ENCODE measurements around the gene DPF3. TPM values are rescaled to one million over a fixed set of nuclear protein-coding genes. Genes with fewer than 3 reads are reported as not detected.

DPF3 gene
- total RNA-seq, 4 donors from 2014 or later: 16.7 to 27.8 (median 20.3) TPM

- in situ Hi-C loops (cut with MboI; ENCODE audit: low sequenced_read_pairs in 4 of 4): no loop called here
- Histone ChIP-seq H3K27ac (no peak overlapping the region), H3K4me3 (no peak overlapping the region), H3K4me1 (peaks cover 0 to 4% of the 10 kb centered on the region in 2 donors), H3K9me3 (no peaks in the 10 kb centered on the region), H3K27me3 (no peaks in the 10 kb centered on the region), H3K36me3 (no peaks in the 10 kb centered on the region)
- intact Hi-C loops (cut with DNase I; ENCODE audit: low total_unique reads): no loop called here
- DNase-seq (no peak), ATAC-seq (no peak)
- TF ChIP-seq POLR2A (IDR thresholded peaks at IDR 0.05) (no peak), CTCF (IDR thresholded peaks at IDR 0.05 in 4 of 5, conservative IDR thresholded peaks at IDR 0.05 in 1 of 5) (no peak)
These were observed 298.6 kb downstream of the DPF3 start for GRCh38 chr14:72595152-72595862.

GRCh38 chr14:72594099-72594901 lies 299.6 kb downstream of the DPF3 start:
- ATAC-seq: no peak
- H3K9me3 ChIP-seq: no peaks in the 10 kb centered on the region
- intact Hi-C loops (cut with DNase I; ENCODE audit: low total_unique reads): no loop called here
- no peak for DNase-seq
- H3K27me3 ChIP-seq: no peaks in the 10 kb centered on the region
- H3K4me1 ChIP-seq: peaks cover 0 to 4% of the 10 kb centered on the region in 2 donors
- H3K4me3 ChIP-seq: no peak overlapping the region
- H3K36me3 ChIP-seq: no peaks in the 10 kb centered on the region
- H3K27ac ChIP-seq: no peak overlapping the region
- in situ Hi-C loops (cut with MboI; ENCODE audit: low sequenced_read_pairs in 4 of 4): no loop called here
- TF ChIP-seq CTCF (IDR thresholded peaks at IDR 0.05 in 4 of 5, conservative IDR thresholded peaks at IDR 0.05 in 1 of 5): no peak
- no peak for TF ChIP-seq POLR2A (IDR thresholded peaks at IDR 0.05)

GRCh38 chr14:72591391-72591790 lies 302.5 kb downstream of the DPF3 start:
- TF ChIP-seq POLR2A (IDR thresholded peaks at IDR 0.05) (no peak), CTCF (IDR thresholded peaks at IDR 0.05 in 4 of 5, conservative IDR thresholded peaks at IDR 0.05 in 1 of 5) (no peak)
- ATAC-seq: no peak
- no peak for DNase-seq
- in situ Hi-C loops (cut with MboI; ENCODE audit: low sequenced_read_pairs in 4 of 4) (no loop called here), intact Hi-C loops (cut with DNase I; ENCODE audit: low total_unique reads) (no loop called here)
- H3K4me1 ChIP-seq: peaks cover 0 to 4% of the 10 kb centered on the region in 2 donors
- H3K27ac ChIP-seq: no peak overlapping the region
- no peaks in the 10 kb centered on the region for H3K36me3 ChIP-seq
- H3K4me3 ChIP-seq: no peak overlapping the region
- no peaks in the 10 kb centered on the region for H3K9me3 ChIP-seq
- H3K27me3 ChIP-seq: no peaks in the 10 kb centered on the region

- ATAC-seq: no peak
- no peak overlapping the region for H3K27ac ChIP-seq
- H3K9me3 ChIP-seq: no peaks in the 10 kb centered on the region
- DNase-seq: no peak
- H3K4me1 ChIP-seq: peaks cover 0 to 4% of the 10 kb centered on the region in 2 donors
- intact Hi-C loops (cut with DNase I; ENCODE audit: low total_unique reads) (no loop called here), in situ Hi-C loops (cut with MboI; ENCODE audit: low sequenced_read_pairs in 4 of 4) (no loop called here)
- no peak overlapping the region for H3K4me3 ChIP-seq
- H3K27me3 ChIP-seq: no peaks in the 10 kb centered on the region
- TF ChIP-seq POLR2A (IDR thresholded peaks at IDR 0.05) (no peak), CTCF (IDR thresholded peaks at IDR 0.05 in 4 of 5, conservative IDR thresholded peaks at IDR 0.05 in 1 of 5) (no peak)
- no peaks in the 10 kb centered on the region for H3K36me3 ChIP-seq
These were observed 303.3 kb downstream of the DPF3 start for GRCh38 chr14:72590577-72590976.

All from gastrocnemius medialis (tissue), 4 donors.